ENCODE data around the gene CCDC121.

Gene CCDC121

DNA sequence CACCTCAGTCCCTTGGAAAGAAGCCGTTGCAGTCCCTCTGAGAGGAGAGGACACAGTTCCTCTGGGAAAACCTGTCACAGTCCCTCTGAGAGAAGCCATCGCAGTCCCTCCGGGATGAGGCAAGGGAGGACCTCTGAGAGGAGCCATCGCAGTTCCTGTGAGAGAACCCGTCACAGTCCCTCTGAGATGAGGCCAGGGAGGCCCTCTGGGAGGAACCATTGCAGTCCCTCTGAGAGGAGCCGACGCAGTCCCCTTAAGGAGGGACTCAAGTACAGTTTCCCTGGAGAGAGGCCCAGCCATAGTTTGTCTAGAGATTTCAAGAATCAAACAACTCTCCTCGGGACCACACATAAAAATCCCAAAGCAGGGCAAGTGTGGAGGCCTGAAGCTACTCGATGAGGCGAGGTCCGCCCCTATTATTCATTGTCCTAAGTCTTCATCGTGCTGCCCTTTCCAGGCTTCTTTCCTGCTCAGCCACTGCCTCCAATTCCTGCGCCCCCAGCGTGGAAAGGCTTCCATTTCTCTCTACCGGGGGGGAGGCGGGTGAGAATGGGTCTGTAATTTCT, 46.6 kb downstream of the CCDC121 start:
- no peak for DNase-seq (ENCODE audit: low read depth in 3 of 3)

DNA sequence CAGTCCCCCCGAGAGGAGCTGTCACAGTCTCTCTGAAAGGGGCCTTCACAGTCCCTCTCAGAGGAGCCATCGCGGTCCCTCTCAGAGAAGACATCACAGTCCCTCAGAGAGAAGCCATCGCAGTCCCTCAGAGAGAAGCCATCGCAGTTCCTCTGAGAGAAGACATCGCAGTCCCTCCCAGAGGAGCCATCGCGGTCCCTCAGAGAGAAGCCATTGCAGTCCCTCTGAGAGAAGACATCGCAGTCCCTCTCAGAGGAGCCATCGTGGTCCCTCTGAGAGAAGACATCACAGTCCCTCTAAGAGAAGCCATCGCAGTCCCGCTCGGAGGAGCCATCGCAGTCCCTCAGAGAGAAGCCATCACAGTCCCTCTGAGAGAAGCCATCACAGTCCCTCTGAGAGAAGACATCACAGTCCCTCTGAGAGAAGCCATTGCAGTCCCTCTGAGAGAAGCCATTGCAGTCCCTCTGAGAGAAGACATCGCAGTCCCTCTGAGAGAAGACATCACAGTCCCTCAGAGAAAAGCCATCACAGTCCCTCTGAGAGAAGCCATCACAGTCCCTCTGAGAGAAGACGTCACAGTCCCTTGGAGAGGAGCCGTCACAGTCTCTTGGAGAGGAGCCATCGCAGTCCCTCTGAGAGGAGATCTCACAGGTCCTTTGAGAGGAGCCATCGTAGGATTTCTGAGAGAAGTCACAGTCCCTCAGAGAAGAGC, 47.2 kb downstream of the CCDC121 start:
- DNase-seq (ENCODE audit: low read depth in 3 of 3) = no peak

All from stimulated activated CD4-positive, alpha-beta T cell treated with anti-CD3 and anti-CD28 coated beads, TNF-alpha, amount 100 ng/mL, for 48 hours (primary cell).